Activated T-helper 17 cell treated with anti-CD3 and anti-CD28 coated beads, Interleukin-2, amount 50 U/mL, for 72 hours (primary cell): ENCODE results near the gene LRAT. TPM values are rescaled to one million over a fixed set of nuclear protein-coding genes. Genes with fewer than 3 reads are reported as not detected.
"Not testable (repeated sequence)": the region's sequence is repeated elsewhere in the genome, so short reads cannot be mapped to it uniquely, and the experiment has no call there.

Experiments
- ATAC-seq: fragments of 150-1000 bp; cut with Tn5 transposase; replicated peaks from 2 replicates; pipeline ENCODE4 v1.10.0; 2021; ENCODE audit warnings: mild to moderate bottlenecking, moderate library complexity
- H3K27ac Mint-ChIP-seq: one replicate; pipeline ENCODE4 v1.8.0; 2022; ENCODE audit warnings: mixed read lengths
- H3K27me3 Mint-ChIP-seq: one replicate; pipeline ENCODE4 v1.8.0; 2022; ENCODE audit warnings: mixed read lengths
- H3K36me3 Mint-ChIP-seq: one replicate; pipeline ENCODE4 v1.8.0; 2022; ENCODE audit warnings: low read depth, mild to moderate bottlenecking, mixed read lengths
- H3K4me1 Mint-ChIP-seq: one replicate; pipeline ENCODE4 v1.8.0; 2022; ENCODE audit warnings: mixed read lengths
- H3K4me3 Mint-ChIP-seq: one replicate; pipeline ENCODE4 v1.8.0; 2022; ENCODE audit warnings: mild to moderate bottlenecking, mixed read lengths
- H3K9me3 Mint-ChIP-seq: one replicate; pipeline ENCODE4 v1.8.0; 2022; ENCODE audit warnings: mixed read lengths
- total RNA-seq, 2 donors: library from RNA; stranded (reverse); gene quantifications; one replicate each; pipeline ENCODE4 v1.2.3, GENCODE V29; 2022

LRAT gene
- total RNA-seq: not detected

- H3K9me3 Mint-ChIP-seq: no peaks in the 10 kb centered on the region
- ATAC-seq: peak; percentile 90
- H3K27ac Mint-ChIP-seq: no peak within 1 kb of the TSS
- H3K4me3 Mint-ChIP-seq: peak within 1 kb of the TSS; percentile 79
- no peaks in the 10 kb centered on the region for H3K4me1 Mint-ChIP-seq
- H3K36me3 Mint-ChIP-seq: peaks cover 6% of the 10 kb centered on the region
- H3K27me3 Mint-ChIP-seq: peaks cover 56% of the 10 kb centered on the region
These were observed at the start of gene LRAT for GRCh38 chr4:154743683-154744340. Gene LRAT (plus strand): TSS chr4:154744000. CDS start chr4:154744327, 327 bp downstream.

- Mint-ChIP-seq H3K4me3 (no peak overlapping the region), H3K27ac (no peak overlapping the region), H3K4me1 (no peaks in the 10 kb centered on the region), H3K9me3 (no peaks in the 10 kb centered on the region), H3K36me3 (no peaks in the 10 kb centered on the region), H3K27me3 (peaks cover 7% of the 10 kb centered on the region)
- ATAC-seq: no peak
These were observed 35.9 kb upstream of the LRAT start for GRCh38 chr4:154707877-154708276.

- H3K36me3 Mint-ChIP-seq: no peaks in the 10 kb centered on the region
These were observed 34.2 kb upstream of the LRAT start for GRCh38 chr4:154709550-154709949.

GRCh38 chr4:154711522-154711921 lies 32.3 kb upstream of the LRAT start:
- H3K27me3 Mint-ChIP-seq: peaks cover 7% of the 10 kb centered on the region
- no peak for ATAC-seq
- H3K36me3 Mint-ChIP-seq: no peaks in the 10 kb centered on the region
- H3K27ac Mint-ChIP-seq: no peak overlapping the region
- H3K4me1 Mint-ChIP-seq: no peaks in the 10 kb centered on the region
- no peaks in the 10 kb centered on the region for H3K9me3 Mint-ChIP-seq
- no peak overlapping the region for H3K4me3 Mint-ChIP-seq

More at GRCh38 chr4:154709550-154709949, 34.2 kb upstream of the LRAT start:
- Mint-ChIP-seq H3K9me3 (no peaks in the 10 kb centered on the region), H3K27ac (no peak overlapping the region), H3K27me3 (peaks cover 7% of the 10 kb centered on the region), H3K4me1 (no peaks in the 10 kb centered on the region), H3K4me3 (no peak overlapping the region)
- no peak for ATAC-seq

- Mint-ChIP-seq H3K27ac (no peak overlapping the region), H3K4me3 (no peak overlapping the region), H3K9me3 (no peaks in the 10 kb centered on the region), H3K36me3 (no peaks in the 10 kb centered on the region), H3K27me3 (peaks cover 7% of the 10 kb centered on the region), H3K4me1 (no peaks in the 10 kb centered on the region)
- ATAC-seq: no peak
These were observed 29.3 kb upstream of the LRAT start for GRCh38 chr4:154714339-154715040.

GRCh38 chr4:154719087-154719486 lies 24.7 kb upstream of the LRAT start:
- Mint-ChIP-seq H3K36me3 (no peaks in the 10 kb centered on the region), H3K4me1 (no peaks in the 10 kb centered on the region), H3K27ac (no peak overlapping the region), H3K27me3 (peaks cover 6% of the 10 kb centered on the region), H3K9me3 (no peaks in the 10 kb centered on the region), H3K4me3 (no peak overlapping the region)
- peak; percentile 48 for ATAC-seq

- peak; percentile 90 for ATAC-seq
- H3K9me3 Mint-ChIP-seq: no peaks in the 10 kb centered on the region
- H3K4me3 Mint-ChIP-seq: no peak overlapping the region
- no peak overlapping the region for H3K27ac Mint-ChIP-seq
- H3K27me3 Mint-ChIP-seq: peaks cover 6% of the 10 kb centered on the region
- no peaks in the 10 kb centered on the region for H3K4me1 Mint-ChIP-seq
- no peaks in the 10 kb centered on the region for H3K36me3 Mint-ChIP-seq
These were observed 23.7 kb upstream of the LRAT start for GRCh38 chr4:154720123-154720522.

GRCh38 chr4:154720618-154721267 lies 23.1 kb upstream of the LRAT start:
- no peak overlapping the region for H3K27ac Mint-ChIP-seq

GRCh38 chr4:154722262-154722661 lies 21.5 kb upstream of the LRAT start:
- H3K36me3 Mint-ChIP-seq: no peaks in the 10 kb centered on the region
- peaks cover 11% of the 10 kb centered on the region for H3K27me3 Mint-ChIP-seq
- H3K4me3 Mint-ChIP-seq: no peak overlapping the region
- H3K27ac Mint-ChIP-seq: no peak overlapping the region
- H3K9me3 Mint-ChIP-seq: no peaks in the 10 kb centered on the region
- H3K4me1 Mint-ChIP-seq: no peaks in the 10 kb centered on the region
- no peak for ATAC-seq

More at GRCh38 chr4:154720618-154721267, 23.1 kb upstream of the LRAT start:
- no peaks in the 10 kb centered on the region for H3K9me3 Mint-ChIP-seq
- peaks cover 6% of the 10 kb centered on the region for H3K27me3 Mint-ChIP-seq
- no peaks in the 10 kb centered on the region for H3K36me3 Mint-ChIP-seq
- no peak for ATAC-seq
- no peaks in the 10 kb centered on the region for H3K4me1 Mint-ChIP-seq
- H3K4me3 Mint-ChIP-seq: no peak overlapping the region

GRCh38 chr4:154723601-154724000 lies 20.2 kb upstream of the LRAT start:
- H3K27ac Mint-ChIP-seq, H3K4me3 Mint-ChIP-seq, H3K4me1 Mint-ChIP-seq, H3K36me3 Mint-ChIP-seq, H3K9me3 Mint-ChIP-seq, ATAC-seq: not testable (repeated sequence)
- peaks cover 12% of the 10 kb centered on the region for H3K27me3 Mint-ChIP-seq

- peaks cover 9% of the 10 kb centered on the region for H3K27me3 Mint-ChIP-seq
- no peaks in the 10 kb centered on the region for H3K4me1 Mint-ChIP-seq
- H3K27ac Mint-ChIP-seq: no peak overlapping the region
- no peak for ATAC-seq
- H3K36me3 Mint-ChIP-seq: no peaks in the 10 kb centered on the region
- H3K9me3 Mint-ChIP-seq: no peaks in the 10 kb centered on the region
- no peak overlapping the region for H3K4me3 Mint-ChIP-seq
These were observed 16.3 kb upstream of the LRAT start for GRCh38 chr4:154727540-154727939.

GRCh38 chr4:154731756-154732155 lies 12.0 kb upstream of the LRAT start:
- Mint-ChIP-seq H3K4me1 (no peaks in the 10 kb centered on the region), H3K27ac (no peak overlapping the region), H3K36me3 (no peaks in the 10 kb centered on the region), H3K4me3 (no peak overlapping the region), H3K27me3 (peaks cover 20% of the 10 kb centered on the region), H3K9me3 (no peaks in the 10 kb centered on the region)
- no peak for ATAC-seq

- no peak overlapping the region for H3K4me3 Mint-ChIP-seq
- no peak overlapping the region for H3K27ac Mint-ChIP-seq
- H3K27me3 Mint-ChIP-seq: peaks cover 16% of the 10 kb centered on the region
- no peaks in the 10 kb centered on the region for H3K36me3 Mint-ChIP-seq
- H3K4me1 Mint-ChIP-seq: no peaks in the 10 kb centered on the region
- no peak for ATAC-seq
- H3K9me3 Mint-ChIP-seq: no peaks in the 10 kb centered on the region
These were observed 11.1 kb upstream of the LRAT start for GRCh38 chr4:154732669-154733068.

- Mint-ChIP-seq H3K9me3 (no peaks in the 10 kb centered on the region), H3K27ac (no peak overlapping the region), H3K27me3 (peaks cover 30% of the 10 kb centered on the region), H3K4me3 (no peak overlapping the region), H3K4me1 (no peaks in the 10 kb centered on the region), H3K36me3 (no peaks in the 10 kb centered on the region)
- no peak for ATAC-seq
These were observed 7.0 kb upstream of the LRAT start for GRCh38 chr4:154736770-154737169.

- ATAC-seq: no peak
- Mint-ChIP-seq H3K4me3 (no peak overlapping the region), H3K27ac (no peak overlapping the region), H3K9me3 (no peaks in the 10 kb centered on the region), H3K36me3 (no peaks in the 10 kb centered on the region), H3K27me3 (peaks cover 29% of the 10 kb centered on the region), H3K4me1 (no peaks in the 10 kb centered on the region)
These were observed 5.4 kb upstream of the LRAT start for GRCh38 chr4:154738426-154738825.
